Putamen (tissue), 1 donor: ENCODE data around the gene GNPTAB.
"Not testable (repeated sequence)": the region's sequence is repeated elsewhere in the genome, so short reads cannot be mapped to it uniquely, and the experiment has no call there.

ENCODE experiments used
- DNase-seq: peaks from one replicate; pipeline ENCODE4 v3.0.0-alpha.2; 2016; ENCODE audit warnings: low spot score

GNPTAB gene

DNA sequence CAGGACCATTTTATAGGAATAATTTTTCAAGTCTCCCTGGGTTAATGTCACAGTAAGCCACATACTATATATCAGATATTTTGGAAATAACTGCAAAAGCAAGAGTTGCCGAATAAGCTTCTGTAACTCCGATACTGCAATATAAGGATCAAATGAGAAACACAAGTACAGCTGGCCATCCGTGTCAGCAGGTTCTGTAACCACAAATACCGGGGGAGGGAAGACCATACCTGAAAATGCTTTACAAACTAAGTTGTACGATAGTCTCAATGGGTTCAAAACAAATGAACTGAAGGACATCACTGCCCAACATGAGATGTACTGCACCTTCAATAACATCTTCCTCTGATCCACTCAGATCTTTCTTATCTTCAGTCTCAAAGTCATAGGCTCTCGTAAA, 93.3 kb downstream of the GNPTAB start:
- DNase-seq, result no peak

DNA sequence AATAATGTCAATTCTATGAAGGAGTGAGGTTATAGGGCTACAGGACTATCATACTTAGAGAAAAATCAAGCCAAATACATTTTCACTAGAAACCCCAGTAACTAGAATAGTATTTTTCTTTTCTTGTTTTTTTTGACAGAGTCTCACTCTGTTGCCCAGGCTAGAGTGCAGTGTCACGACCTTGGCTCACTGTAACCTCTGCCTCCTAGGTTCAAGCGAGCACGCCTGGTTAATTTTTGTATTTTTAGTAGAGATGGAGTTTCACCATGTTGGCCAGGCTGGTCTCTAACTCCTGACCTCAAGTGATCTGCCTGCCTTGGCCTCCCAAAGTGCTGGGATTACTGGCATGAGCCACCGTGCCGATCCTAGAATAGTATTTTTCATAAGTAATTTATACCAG, 96.3 kb downstream of the GNPTAB start:
- DNase-seq, result not testable (repeated sequence)

DNA sequence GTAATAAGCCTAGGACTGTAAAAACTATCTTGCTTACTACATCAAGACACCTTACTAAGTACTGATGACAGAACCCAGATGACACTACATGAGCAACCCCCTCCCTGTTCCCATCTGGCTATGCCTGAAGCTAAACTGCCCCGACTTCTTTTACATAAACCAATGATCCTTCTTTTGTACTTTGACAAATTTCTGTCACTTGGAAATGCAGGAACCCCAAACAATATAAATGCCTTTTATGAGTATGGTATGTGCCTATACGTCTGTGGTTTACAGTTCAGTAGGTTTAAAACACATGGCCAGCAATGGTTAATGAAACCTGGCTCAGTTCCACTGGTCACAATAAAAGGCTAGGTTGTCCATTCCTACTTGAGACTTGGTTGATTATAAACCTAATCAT, 97.6 kb downstream of the GNPTAB start:
- DNase-seq, result no peak

DNA sequence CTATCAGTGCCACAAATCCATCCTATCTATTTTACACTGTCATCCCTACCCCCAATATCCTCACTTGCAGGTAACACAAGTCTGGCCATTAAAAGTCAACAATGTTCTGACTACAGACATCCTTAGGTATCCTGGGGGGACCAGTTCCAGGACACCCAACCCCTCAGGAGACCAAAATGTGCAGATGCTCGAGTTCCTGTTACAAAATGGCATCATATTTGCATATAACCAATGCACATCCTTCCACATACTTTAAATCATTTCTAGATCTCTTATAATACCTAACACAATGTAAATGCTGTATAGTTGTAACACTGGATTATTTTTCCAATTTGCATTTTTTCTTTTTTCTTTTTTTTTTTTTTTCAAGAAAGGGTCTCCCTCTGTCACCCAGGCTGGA, 98.4 kb downstream of the GNPTAB start:
- DNase-seq, result no peak

DNA sequence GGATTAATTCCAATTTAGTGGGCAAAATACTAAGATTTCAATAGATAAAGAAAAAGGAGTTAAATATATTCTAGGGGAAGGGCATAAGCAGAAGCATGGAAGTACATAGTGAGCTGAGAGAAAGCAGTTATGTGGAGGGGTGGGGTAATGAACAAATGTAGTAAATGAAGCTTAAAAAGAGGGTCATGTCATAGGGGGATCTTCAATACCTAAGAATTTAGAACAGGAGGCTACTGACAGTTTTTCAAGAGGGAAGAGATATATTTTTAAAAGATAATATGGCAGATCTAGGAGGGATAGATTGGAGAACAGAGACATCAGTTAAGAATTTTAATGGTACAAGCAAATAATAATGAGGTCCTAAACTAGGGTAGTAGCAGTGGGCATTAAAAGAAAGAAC, 100.9 kb downstream of the GNPTAB start:
- DNase-seq, result no peak

DNA sequence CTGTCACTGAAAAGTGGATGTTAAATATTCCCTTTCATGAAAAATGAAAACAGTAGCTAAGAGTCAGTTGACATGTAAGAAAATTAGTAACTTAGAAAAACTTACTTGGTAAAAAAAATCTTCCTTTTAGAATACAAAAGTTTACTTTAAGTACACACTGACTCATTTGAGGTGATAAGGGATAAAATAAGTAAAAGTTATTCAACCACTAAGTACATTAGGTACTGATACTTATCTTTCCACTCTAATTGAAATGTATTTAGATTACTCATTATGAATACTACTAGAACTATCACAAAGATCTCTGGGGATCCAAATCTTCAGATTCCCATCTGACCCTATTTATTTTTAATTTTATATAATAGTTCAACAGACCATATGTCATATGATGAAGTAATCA, 103.7 kb downstream of the GNPTAB start:
- DNase-seq, result no peak

DNA sequence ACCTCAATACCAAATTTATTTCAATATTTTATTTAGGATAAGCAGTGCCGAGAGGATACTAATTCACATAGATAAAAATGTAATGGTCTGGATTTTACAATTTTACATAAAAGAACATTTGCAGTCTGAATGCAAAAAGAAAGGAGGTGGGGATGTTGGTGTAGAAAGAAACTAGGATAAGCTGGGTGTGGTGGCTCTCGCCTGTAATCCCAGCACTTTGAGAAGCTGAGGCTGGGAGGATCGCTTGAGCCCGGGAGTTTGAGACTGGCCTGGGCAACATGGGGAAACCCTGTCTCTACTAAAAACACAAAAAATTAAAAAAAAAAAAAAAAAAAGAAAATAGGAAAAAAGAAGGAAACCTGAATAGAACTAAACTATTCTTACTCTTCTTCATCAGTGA, 108.4 kb downstream of the GNPTAB start:
- no peak for DNase-seq

DNA sequence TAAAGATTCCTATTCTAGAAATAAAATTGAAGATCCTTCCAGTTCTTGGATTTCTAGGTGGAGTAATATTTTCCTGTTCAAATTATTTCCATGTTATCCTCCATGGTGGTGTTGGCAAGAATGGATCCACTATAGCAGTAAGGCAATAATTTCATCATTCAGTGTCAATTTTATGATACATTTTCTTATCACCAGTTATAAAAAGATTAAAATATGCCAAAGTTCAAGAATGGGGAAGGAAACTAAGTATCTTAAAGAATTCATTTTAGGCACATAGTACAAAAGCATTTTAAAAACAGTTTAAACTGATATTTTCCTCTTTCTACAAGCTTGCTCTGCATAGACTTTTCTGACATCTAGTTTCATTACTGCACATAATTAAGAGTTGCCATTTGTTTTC, 110.6 kb downstream of the GNPTAB start:
- no peak for DNase-seq

DNA sequence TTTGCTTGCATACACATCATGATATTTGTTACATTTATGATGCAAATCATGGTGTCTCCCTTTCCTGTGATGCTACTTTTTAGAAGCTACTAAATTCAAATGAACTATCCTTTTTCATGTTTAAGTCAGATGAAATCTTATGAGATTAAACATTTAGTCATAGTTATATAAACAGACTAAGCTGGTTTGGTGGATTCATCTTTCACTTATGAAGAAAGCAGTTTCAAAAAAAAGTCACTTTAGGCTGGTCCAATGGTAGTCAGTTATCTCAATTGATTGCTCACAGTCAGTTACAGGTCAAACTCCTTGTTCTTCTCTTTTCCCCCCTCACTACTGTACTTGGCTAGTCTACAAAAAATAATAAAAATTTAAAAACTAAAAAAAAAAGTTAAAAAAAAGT, 111.2 kb downstream of the GNPTAB start:
- no peak for DNase-seq

DNA sequence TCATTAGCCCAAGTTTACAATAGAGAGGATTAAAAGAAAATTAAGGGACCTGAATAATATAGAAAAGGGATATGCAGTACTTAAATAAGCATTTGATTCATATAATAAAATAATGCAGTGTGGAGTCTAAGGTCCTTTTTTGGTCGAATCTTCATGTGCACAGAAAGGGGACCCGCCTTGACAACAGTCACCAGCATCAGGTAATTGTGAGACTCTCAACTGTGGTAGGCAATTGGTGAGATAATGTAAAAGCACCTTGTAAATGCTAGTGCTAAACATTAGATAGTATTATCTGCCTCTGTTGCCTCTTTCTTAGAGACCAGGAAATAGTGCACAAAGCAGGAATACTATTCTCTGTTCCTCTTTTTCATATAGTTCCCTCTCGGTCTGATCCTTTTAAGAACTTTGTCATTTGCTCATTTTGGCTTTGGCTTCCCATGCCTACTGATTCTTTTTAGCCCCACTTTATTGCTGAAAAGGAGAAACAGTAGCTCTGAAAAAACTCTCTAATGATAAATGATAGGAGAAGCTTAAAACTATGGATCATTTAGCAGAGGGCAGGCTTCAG, 115.8 kb downstream of the GNPTAB start:
- DNase-seq, result no peak

DNA sequence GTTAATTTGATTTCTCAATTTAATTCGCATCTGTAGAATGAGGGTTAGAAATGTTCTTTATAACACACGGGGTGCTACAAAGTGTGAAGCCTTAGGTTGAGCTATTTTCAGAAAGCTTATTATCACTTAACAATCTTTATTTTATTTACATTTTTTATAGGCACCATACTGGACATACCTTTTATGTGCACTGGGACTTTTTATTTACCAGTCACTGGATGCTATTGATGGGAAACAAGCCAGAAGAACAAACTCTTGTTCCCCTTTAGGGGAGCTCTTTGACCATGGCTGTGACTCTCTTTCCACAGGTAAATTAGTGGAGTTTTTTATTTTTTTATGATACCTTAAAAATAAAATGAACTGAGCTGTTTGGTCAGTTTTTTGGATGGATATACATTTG, 116.8 kb downstream of the GNPTAB start:
- no peak for DNase-seq

DNA sequence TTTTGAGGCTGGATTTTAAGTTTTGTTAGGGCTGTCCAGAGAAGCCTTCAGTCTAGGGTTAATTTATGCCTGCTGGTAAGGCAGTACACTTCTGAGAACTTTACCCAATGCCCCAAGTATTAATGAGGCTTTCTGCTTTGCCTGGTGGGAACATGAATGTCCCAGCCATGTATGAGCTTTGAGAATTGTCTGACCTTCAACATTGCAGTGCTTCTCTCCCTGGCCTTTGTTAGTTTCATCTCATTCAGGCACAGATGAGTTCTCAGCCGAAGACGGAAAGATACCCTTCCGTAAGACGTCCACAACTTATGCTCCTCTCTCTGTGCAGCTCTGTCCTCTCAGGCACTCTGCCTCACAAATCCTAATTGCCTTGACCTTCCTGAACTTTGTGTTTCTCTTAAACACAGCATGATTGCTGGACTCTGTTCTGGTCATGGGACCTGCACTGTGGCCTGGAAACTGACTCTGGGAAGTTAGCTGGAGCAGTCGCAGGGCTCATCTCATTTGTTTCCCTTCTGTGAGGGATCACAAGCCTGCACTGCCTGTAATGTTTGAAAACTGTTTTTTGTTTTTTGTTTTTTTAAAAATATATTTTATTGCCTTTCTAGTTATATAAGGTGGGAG, 117.6 kb downstream of the GNPTAB start:
- DNase-seq, result peak; percentile 27

DNA sequence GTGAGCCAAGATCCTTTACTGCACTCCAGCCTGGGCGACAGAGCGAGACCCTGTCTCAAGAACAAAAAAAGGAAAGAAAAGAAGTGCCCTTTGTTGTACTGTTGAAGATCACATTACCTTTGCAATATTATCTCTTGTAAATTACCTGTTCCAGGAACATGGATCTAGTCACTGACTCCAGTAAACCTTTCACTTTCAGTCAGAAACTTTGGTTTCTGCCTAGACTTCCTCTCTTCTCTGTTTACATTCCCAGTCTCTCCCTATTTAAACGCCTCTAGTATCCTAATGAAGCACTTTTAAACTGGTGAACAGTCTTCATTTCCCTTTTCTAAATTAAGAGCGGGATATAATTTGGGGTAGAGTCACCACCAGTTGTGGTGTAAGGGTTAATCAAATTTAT, 120.5 kb downstream of the GNPTAB start:
- no peak for DNase-seq

DNA sequence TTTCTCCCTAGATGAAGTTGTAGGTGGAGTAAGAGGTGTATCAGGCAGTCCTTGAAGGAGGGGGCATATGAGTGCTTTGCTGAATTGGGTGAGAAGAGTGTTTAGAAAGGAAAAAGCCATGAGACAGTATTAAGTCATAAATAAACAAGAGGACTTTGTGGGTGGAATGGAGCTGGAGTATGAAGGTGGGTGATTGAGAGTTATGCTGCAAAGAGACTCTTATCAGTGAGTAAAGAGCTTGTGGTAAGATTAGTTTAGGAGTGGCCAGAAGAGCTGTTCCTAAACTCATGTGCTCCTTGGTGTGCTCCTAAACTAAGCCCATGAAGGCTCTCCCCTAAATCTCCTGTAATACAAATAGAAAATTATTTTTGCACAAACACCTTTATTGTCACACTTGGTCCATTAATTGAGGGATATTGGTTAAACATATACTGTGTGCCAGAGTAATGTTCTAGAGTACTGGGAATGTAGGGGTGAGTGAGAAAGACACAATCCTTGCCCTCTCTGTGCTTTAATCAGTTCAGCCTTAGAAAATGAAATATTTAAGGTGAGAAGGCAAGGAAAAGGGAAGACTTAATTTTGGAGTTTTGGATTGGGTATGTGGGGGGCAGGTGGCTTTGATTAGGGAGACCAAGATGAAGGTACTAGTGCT, 123.5 kb downstream of the GNPTAB start:
- no peak for DNase-seq

DNA sequence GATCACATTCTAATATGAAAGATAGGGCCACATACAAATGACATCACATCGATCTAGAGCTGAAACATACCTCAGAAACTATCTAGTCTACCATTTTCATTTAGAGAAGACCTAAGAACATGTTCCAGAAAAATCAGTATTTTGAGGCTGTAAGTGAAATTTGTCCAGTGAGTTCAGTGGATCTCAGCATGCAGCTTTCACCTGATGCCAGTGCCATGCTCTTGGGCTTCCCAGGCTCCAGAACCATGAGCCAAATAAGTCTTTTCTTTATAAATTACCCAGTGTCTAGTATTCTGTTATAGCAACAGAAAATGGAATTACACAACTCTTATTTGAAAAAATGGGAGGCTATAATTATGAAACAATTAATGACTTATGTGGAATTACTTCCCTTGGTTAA, 124.4 kb downstream of the GNPTAB start:
- no peak for DNase-seq

DNA sequence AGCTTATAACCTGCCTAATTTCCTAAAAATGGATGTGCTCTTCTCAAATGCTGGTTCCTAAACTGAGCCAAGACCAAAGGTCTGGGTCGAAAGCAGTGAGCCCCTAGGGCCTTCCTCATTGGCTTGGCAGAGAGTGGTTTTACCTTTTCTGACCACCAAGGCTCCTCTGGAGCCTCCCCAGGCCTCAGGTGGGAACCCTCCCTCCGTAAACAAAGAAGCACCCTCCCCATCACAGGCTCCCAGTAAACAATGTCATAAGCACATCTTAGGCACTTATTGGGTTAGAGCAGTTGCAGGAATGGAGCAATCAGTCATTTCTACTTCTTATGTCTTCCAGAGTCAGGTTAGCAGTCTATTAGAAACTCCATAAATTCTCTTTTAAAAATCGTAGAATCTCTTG, 127.3 kb downstream of the GNPTAB start:
- no peak for DNase-seq

DNA sequence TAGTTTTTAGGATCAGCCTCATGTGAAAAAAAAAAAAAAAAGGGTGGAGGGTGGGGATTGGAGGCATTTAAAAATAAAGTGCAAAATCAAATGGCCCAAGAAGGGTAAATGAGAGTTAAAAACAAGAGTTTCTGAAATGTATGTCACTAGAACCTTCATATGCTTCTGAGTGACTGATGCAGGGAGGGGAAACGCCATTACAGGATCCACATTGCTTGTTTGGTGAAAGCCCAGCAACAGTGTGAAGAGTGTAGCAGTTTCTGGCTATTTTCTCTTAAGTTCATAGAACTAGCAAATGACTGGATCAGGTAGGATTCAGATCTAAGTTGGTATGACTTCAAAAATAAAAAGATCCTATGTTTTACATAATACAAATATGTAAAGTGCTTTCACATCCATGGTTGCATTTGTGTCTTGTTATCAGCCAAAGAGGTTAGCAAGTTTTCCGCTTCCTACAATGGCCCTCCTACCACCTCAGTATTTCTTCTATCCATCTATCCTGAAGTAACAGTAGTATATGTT, 130.4 kb downstream of the GNPTAB start:
- no peak for DNase-seq

DNA sequence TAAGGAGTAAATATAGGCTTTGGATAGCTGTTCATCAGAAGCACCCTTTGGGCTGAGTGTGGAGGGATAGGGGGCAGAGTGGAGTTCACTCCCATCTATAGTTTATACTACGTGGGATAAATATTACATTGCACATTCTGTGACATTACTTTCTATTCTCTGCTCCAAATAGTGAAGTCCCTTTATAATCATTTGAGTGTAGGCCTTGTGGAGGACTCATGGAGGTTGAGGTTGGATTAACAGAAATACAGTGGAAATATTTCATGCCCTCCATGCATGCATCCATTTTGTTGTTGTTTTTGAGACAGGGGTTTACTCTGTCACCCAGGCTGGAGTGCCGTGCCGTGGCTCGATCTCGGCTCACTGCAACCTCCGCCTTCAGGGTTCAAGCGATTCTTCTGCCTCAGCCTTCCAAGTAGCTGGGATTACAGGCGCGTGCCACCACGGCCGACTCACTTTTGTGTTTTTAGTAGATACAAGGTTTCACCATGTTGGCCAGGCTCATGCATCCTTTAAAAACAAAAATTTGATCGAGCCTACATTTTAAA, 131.9 kb downstream of the GNPTAB start:
- DNase-seq, result peak; percentile 22

DNA sequence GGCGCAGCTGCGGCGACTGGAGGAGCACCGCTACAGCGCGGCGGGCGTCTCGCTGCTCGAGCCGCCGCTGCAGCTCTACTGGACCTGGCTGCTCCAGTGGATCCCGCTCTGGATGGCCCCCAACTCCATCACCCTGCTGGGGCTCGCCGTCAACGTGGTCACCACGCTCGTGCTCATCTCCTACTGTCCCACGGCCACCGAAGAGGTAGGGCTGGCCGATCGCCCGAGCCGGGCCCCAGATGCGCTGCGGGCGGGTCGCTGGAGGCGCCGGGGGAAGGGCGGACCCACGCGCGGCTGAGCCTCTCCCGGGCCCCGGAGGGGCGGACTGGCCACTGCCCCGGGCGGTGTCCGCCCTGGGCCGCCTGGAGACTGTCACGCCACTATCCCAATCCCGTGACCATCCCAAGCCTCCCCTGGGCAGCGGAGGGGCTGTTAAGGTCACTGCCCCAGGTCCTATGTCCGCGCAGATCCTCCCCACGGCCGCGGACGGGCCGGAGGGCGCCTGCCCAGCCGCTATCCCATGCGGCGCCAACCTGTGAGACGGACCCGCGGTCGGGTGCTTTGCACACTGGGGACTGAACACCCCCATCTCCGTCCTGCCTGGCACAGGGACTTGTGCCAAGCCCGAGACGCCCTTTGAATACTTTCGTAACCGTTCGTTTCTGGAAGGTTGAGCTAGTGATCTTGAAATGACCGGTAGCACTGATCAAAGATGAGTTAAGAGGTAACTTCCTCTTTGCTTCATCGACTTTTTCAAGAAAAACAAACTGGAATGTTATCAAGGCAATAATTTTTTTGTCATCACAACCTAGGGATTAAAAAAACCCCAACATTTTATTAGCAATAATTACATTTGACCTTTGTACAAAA, 132.6 kb downstream of the GNPTAB start:
- DNase-seq, result peak; percentile 20

DNA sequence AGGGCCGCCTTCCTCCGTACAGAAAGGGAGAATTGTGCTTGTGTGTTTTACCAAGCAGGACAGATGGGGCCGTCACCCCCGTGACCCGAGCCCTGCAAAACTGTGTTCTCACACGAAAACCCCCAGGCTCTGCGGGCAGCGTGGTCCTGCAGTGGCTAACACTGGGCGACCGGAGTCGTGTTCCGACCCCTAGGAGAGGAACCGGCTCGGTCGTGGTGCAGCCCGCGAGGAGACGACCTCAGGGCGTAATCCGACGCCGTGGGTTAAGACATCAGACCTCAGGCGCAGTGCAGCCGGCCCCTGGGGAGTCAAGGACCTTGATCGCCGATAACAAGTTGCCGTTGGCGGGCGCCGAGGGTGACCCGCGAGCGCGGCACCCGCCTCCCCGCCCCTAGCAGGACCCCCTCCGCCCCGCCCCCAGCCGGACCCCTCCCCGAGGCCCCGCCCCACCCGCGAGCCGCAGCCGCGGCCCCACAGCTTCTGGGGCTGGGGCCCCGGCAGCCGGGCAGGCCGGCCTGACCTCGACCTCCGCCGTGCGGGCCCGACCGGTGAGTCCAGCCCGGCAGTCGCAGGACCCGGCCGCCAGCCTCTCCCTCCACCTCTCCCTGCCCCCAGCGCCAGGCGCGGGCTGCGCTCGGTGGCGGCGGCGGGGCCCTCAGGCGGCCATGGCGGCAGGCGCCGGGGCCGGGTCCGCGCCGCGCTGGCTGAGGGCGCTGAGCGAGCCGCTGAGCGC, 133.4 kb downstream of the GNPTAB start, which contains the start of gene CHPT1:
TSS of gene CHPT1 (plus strand) at position 444 of the 733 bp plus-strand sequence. CDS start at position 666, 222 bp downstream.
- peak; percentile 48 for DNase-seq
